ENCODE measurements around the gene TEDC2. TPM values are rescaled to one million over a fixed set of nuclear protein-coding genes. Genes with fewer than 3 reads are reported as not detected.

TEDC2 gene
- total RNA-seq, 1 experiment from 2014 or later: 45.4 TPM

- no peak overlapping the region for H3K23ac ChIP-seq (ENCODE audit: insufficient read length, low read depth, low read length)
- H3K4me3 Mint-ChIP-seq: peak overlapping the region in 1 of 2 experiments; percentile 66; a peak in 2 of 5 replicates
- H4K91ac ChIP-seq (ENCODE audit: insufficient read length, low read depth, low read length): no peak overlapping the region
- TF ChIP-seq CTCF (conservative IDR thresholded peaks at IDR 0.05): no peak
- peaks cover 23 to 28% of the 10 kb centered on the region in 2 experiments for H3K4me1 Mint-ChIP-seq
- H3K23me2 ChIP-seq (ENCODE audit: insufficient read length, low read depth, low read length, poor library complexity, severe bottlenecking): peaks cover 15% of the 10 kb centered on the region
- no peak for DNase-seq
- H3K4me1 ChIP-seq (ENCODE audit: insufficient read depth, low read length): no peaks in the 10 kb centered on the region
- H3K4ac ChIP-seq (ENCODE audit: low read depth, low read length): no peak overlapping the region
- no peak overlapping the region for H3K14ac ChIP-seq (ENCODE audit: insufficient read depth, low read length)
- no peak overlapping the region for H2BK120ac ChIP-seq (ENCODE audit: low read depth, low read length, poor library complexity, severe bottlenecking)
- H4K20me1 ChIP-seq (ENCODE audit: control insufficient read depth, insufficient read depth, insufficient read length): no peaks in the 10 kb centered on the region
- no peak overlapping the region for H3K4me2 ChIP-seq (ENCODE audit: insufficient read depth, insufficient read length, low read length)
- H4K5ac ChIP-seq (ENCODE audit: insufficient read length, low read depth, low read length): no peak overlapping the region
- H2AK5ac ChIP-seq (ENCODE audit: insufficient read length, low read length): no peak overlapping the region
- no peak overlapping the region for H2BK15ac ChIP-seq (ENCODE audit: low read depth, low read length)
- no peak overlapping the region for H3K27ac ChIP-seq (ENCODE audit: insufficient read length, low read depth, low read length)
- no peaks in the 10 kb centered on the region for H3K36me3 Mint-ChIP-seq (ENCODE audit: insufficient read depth in 1 of 3, low read depth in 3 of 3)
- H3K9me3 Mint-ChIP-seq: no peaks in the 10 kb centered on the region
- no peak overlapping the region for H2BK12ac ChIP-seq (ENCODE audit: insufficient read length, low read depth, low read length)
- H3K79me2 ChIP-seq (ENCODE audit: insufficient read depth, low read length): no peaks in the 10 kb centered on the region
- H3K9ac ChIP-seq (ENCODE audit: extremely low read depth, insufficient read length, low read length): no peak overlapping the region
- peaks cover 18% of the 10 kb centered on the region; the same call in 1 of the 2 replicates for H3K27me3 ChIP-seq (ENCODE audit: insufficient read depth, low read length)
- no peak overlapping the region for H4K8ac ChIP-seq (replicated peaks; ENCODE audit: insufficient read length, low read depth, low read length)
- no peak overlapping the region for H2BK20ac ChIP-seq (ENCODE audit: low read depth, low read length, poor library complexity, severe bottlenecking)
- H3K27me3 Mint-ChIP-seq (ENCODE audit: low read depth): peaks cover 48% of the 10 kb centered on the region
- H3K9me3 ChIP-seq (ENCODE audit: control insufficient read depth, low read depth, low read length): no peaks in the 10 kb centered on the region
- H2BK5ac ChIP-seq (ENCODE audit: insufficient read length, low read length): no peak overlapping the region
- no peak overlapping the region for H3K27ac Mint-ChIP-seq
- H3T11ph ChIP-seq (ENCODE audit: low read length): no peak overlapping the region
- H3K79me1 ChIP-seq (ENCODE audit: insufficient read depth, low read depth, low read length, poor library complexity, severe bottlenecking): no peaks in the 10 kb centered on the region
- WGBS (ENCODE audit: extremely low coverage, insufficient read length, low lambda C conversion rate): no CpG with 5 or more reads among the region's 27 CpGs
- H2AFZ ChIP-seq (ENCODE audit: low read length): no peak overlapping the region
- no peak overlapping the region for H3K56ac ChIP-seq (ENCODE audit: insufficient read length, low read depth, low read length)
- no peak overlapping the region for H3K18ac ChIP-seq (ENCODE audit: insufficient read length, low read depth, low read length)
Observed at GRCh38 chr16:2472488-2472864, 12.6 kb downstream of the TEDC2 start.

All from H9 (cell line).